Measurements from ENCODE around the gene SLC6A13. TPM values are rescaled to one million over a fixed set of nuclear protein-coding genes. Genes with fewer than 3 reads are reported as not detected.
"Not testable (repeated sequence)": the region's sequence is repeated elsewhere in the genome, so short reads cannot be mapped to it uniquely, and the experiment has no call there.

SLC6A13 gene
- total RNA-seq, 1 donor from 2014 or later, result not detected

GRCh38 chr12:233615-233968, 29.0 kb downstream of the SLC6A13 start:
- no peak for DNase-seq (ENCODE audit: low spot score)

- peak; percentile 41 for DNase-seq (ENCODE audit: low spot score)
Measured at GRCh38 chr12:232731-233614, 29.7 kb downstream of the SLC6A13 start.

GRCh38 chr12:230925-231671, 31.5 kb downstream of the SLC6A13 start:
- DNase-seq (ENCODE audit: low spot score), result peak; percentile 32

GRCh38 chr12:229441-230191, 33.0 kb downstream of the SLC6A13 start:
- no peak for DNase-seq (ENCODE audit: low spot score)

- no peak for DNase-seq (ENCODE audit: low spot score)
Measured at GRCh38 chr12:228846-229200, 33.8 kb downstream of the SLC6A13 start.

GRCh38 chr12:227923-228845, 34.5 kb downstream of the SLC6A13 start:
- DNase-seq (ENCODE audit: low spot score), result no peak

- DNase-seq (ENCODE audit: low spot score), result no peak
Measured at GRCh38 chr12:227286-227915, 35.2 kb downstream of the SLC6A13 start.

GRCh38 chr12:226401-226800, 36.2 kb downstream of the SLC6A13 start:
- DNase-seq (ENCODE audit: low spot score), result no peak

- peak; percentile 28 for DNase-seq (ENCODE audit: low spot score)
Measured at GRCh38 chr12:225012-225411, 37.6 kb downstream of the SLC6A13 start.

GRCh38 chr12:224330-224729, 38.3 kb downstream of the SLC6A13 start:
- DNase-seq (ENCODE audit: low spot score), result peak; percentile 29

GRCh38 chr12:223841-224240, 38.8 kb downstream of the SLC6A13 start:
- no peak for DNase-seq (ENCODE audit: low spot score)

GRCh38 chr12:221736-222135, 40.9 kb downstream of the SLC6A13 start:
- no peak for DNase-seq (ENCODE audit: low spot score)

GRCh38 chr12:220946-221550, 41.6 kb downstream of the SLC6A13 start:
- no peak for DNase-seq (ENCODE audit: low spot score)

GRCh38 chr12:220491-220890, 42.1 kb downstream of the SLC6A13 start:
- no peak for DNase-seq (ENCODE audit: low spot score)

- DNase-seq (ENCODE audit: low spot score), result peak; percentile 82
Measured at GRCh38 chr12:219891-220352, 42.7 kb downstream of the SLC6A13 start.

- no peak for DNase-seq (ENCODE audit: low spot score)
Measured at GRCh38 chr12:218728-219590, 43.7 kb downstream of the SLC6A13 start.

- no peak for DNase-seq (ENCODE audit: low spot score)
Measured at GRCh38 chr12:218221-218620, 44.4 kb downstream of the SLC6A13 start.

GRCh38 chr12:217029-217428, 45.6 kb downstream of the SLC6A13 start:
- not testable (repeated sequence) for DNase-seq (ENCODE audit: low spot score)

- DNase-seq (ENCODE audit: low spot score), result no peak
Measured at GRCh38 chr12:215116-215515, 47.5 kb downstream of the SLC6A13 start.
